Mononuclear cell (primary cell): ENCODE data around the gene KRT79. TPM values are rescaled to one million over a fixed set of nuclear protein-coding genes. Genes with fewer than 3 reads are reported as not detected.

Experiments used
- H3K27me3 ChIP-seq: 2 replicates; pipeline ENCODE4 v1.6.0; 2011; ENCODE audit warnings: low read length, control low read depth; ENCODE audit not compliant: insufficient read depth
- H3K4me1 ChIP-seq: 2 replicates; pipeline ENCODE4 v1.5.1; 2011; ENCODE audit warnings: mild to moderate bottlenecking, low read length, control low read depth; ENCODE audit not compliant: insufficient read depth
- H3K4me3 ChIP-seq: 2 replicates; pipeline ENCODE4 v1.5.1; 2011; ENCODE audit warnings: mild to moderate bottlenecking, low read length, moderate library complexity
- H3K9me3 ChIP-seq: 2 replicates; pipeline ENCODE4 v1.5.1; 2011; ENCODE audit warnings: low read depth, mild to moderate bottlenecking, control low read depth, low read length
- total RNA-seq: library from RNA; depleted of rRNA; stranded (reverse); fragments of >200 nt; gene quantifications from one replicate; pipeline ENCODE4 v1.2.3, GENCODE V29; 2012

Gene KRT79
- total RNA-seq, 1 donor: not detected

DNA sequence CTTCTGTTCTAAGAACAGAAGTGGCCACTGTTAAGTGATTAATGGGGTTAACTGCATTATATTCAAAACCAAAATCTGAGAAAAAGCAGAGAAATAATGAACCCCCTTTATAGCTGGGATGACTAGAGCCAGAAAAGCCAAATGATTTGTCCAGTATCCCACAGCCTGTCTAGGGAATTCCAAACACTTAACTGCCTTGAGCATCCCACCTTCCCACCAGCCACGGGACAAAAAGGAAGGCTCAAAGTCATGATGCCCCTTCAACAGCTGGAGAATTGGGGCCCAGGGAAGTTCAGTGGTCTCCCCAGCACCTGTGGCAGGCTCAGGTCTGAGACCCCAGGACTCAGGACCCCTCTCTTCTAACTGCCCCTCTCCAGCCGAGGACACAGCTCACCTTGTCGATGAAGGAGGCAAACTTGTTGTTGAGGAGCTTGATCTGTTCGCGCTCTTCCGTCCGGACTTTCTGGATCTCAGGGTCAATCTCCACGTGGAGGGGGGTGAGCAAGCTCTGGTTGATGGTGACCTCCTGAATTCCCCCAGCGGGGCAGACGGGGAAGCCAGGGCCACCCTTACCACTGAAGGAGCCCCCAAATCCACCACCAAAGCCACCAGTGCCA lies 20.8 kb downstream of the KRT79 start:
- Histone ChIP-seq H3K27me3 (no peaks in the 10 kb centered on the region), H3K9me3 (no peaks in the 10 kb centered on the region), H3K4me3 (no peak overlapping the region), H3K4me1 (no peaks in the 10 kb centered on the region)

DNA sequence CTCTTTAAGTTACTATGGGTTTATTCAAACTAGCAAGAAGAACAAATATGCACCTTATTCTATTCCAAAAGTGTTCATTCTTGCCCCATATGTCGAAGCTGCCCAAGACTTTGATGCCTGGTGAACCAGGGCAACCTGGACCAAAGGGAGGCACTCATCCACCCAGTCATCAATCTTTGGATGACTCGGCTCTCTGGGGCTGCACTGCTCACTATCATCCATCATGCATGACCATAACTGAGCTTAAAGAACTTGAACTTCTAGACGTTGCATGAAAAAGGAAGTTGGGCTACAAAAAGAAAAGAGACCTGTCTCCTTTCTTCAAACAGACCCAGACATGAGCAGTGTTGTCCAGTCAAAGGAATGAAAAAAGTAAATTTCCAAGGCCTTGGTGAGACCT lies 21.4 kb downstream of the KRT79 start:
- Histone ChIP-seq H3K27me3 (no peaks in the 10 kb centered on the region), H3K9me3 (no peaks in the 10 kb centered on the region), H3K4me1 (no peaks in the 10 kb centered on the region), H3K4me3 (no peak overlapping the region)

DNA sequence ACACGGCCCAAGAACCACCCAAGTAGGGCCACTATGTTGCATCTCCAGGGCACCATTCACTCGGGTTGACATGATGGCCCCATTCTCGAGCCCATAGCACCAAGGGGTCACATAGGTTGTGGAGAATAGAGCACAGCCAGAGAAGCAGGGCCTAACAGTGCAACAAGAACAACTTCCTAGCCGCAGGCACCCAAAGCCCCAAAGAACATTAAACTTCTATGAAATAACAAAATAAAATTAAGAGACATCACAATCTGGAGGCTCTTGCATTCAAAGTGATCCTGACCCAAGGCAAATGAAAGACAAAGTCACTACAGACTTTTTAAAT lies 22.1 kb downstream of the KRT79 start:
- Histone ChIP-seq H3K4me3 (no peak overlapping the region), H3K9me3 (no peaks in the 10 kb centered on the region)

DNA sequence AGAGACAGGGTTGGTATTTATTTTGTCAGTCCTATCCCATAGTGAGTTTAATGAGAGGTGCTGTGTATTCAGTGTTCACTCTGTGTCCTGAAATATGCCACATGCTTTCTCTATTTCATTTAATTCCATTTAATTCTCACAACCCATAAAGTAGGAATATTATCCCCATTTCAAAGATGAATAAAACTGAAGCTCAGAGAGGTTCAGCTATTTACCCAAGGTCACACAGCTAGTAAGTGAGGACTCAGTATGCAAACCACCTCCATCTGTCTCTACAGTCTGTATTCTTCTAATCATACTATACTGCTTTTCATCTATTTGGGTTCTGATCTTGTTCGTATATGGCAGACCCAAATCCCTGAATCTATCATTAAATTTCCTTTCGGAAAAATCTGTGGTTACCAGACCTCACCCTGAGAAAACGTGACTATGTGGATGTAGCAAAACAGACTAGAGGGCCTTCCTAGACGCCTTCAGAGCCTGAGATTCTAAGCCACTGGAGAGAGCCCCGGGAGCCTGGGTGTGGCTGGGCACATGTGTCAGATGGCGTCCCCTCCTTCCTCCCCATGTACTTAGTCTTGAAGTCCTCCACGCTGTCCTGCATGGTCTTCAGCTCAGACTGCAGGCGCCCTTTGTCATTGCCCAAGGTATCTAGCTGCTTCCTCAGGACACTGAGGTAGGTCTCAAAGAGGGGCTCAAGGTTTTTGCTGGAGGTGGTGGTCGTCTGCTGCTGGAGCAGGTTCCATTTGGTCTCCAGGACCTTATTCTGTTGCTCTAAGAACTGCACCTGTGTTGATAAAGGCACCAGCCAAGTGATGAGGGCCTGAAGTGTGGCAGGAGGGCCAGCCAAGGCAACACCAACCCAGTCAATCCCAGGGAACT lies 22.7 kb downstream of the KRT79 start:
- Histone ChIP-seq H3K4me1 (no peaks in the 10 kb centered on the region), H3K4me3 (no peak overlapping the region), H3K27me3 (no peaks in the 10 kb centered on the region), H3K9me3 (no peaks in the 10 kb centered on the region)

More for the DNA sequence above, 22.1 kb downstream of the KRT79 start:
- H3K4me1 ChIP-seq: no peaks in the 10 kb centered on the region
- no peaks in the 10 kb centered on the region for H3K27me3 ChIP-seq

DNA sequence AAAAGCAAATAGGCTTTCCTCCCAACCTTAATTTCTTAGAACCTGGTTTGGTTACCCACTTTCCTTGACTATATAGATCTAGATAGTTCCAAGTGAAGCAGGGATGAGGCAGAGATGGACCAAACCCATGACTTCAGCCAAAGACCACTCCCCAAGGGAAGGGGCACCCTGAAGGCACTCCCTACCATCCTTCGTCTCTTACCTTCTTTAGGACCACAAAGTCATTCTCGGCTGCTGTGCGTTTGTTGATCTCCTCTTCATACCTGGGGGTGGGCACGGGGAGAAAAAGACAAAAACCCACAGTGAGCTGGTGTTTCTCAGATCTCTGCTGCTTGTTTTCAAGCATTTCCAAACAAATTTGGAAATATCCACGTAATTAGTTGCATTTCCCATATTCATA lies 23.6 kb downstream of the KRT79 start:
- H3K4me3 ChIP-seq: no peak overlapping the region
- H3K27me3 ChIP-seq: no peaks in the 10 kb centered on the region
- H3K4me1 ChIP-seq: no peaks in the 10 kb centered on the region
- H3K9me3 ChIP-seq: no peaks in the 10 kb centered on the region

DNA sequence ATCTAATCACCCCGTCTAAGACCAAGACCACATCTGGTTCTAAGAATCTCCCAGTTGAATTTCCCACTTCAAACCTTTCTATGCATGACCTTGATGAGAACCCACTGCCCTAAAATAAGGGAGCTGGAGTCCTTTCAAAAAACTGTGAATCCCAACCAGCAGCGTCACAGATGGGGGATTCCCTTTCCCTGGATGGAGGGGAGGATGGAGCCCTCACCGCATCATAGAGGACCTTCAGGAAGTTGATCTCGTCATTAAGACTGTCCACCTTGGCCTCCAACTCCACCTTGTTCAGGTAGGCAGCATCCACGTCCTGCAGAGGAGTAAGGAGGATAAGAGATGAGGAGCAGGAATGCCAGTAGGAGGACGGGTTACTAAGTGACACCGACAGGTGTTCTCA lies 24.9 kb downstream of the KRT79 start:
- H3K4me1 ChIP-seq: no peaks in the 10 kb centered on the region
- no peaks in the 10 kb centered on the region for H3K9me3 ChIP-seq
- no peak overlapping the region for H3K4me3 ChIP-seq
- H3K27me3 ChIP-seq: no peaks in the 10 kb centered on the region

DNA sequence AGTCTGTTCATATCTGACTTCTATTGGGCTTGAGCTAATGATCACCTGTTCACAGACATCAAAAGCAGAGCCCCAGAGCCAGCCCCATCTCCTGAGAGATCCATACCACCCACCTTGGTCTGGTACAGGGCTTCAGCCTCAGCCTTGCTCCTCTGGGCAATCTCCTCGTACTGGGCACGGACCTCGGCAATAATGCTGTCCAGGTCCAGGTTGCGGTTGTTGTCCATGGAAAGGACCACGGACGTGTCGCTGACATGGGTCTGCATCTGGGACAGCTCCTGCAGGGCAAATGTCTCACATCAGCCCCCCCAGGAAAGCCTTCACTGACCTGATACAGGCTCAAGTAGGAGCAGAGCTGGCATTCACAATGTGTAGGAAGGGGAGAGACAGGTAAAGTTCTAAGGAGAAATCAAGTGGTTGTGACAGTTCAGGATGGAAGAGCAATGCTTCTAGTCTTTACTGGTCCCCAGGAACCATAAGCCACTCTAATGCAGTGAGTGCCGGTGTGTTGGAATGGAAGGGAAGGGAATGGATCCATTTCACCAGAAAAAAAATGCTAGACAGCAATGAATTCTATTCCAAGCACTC lies 25.4 kb downstream of the KRT79 start:
- Histone ChIP-seq H3K9me3 (no peaks in the 10 kb centered on the region), H3K27me3 (no peaks in the 10 kb centered on the region), H3K4me1 (no peaks in the 10 kb centered on the region), H3K4me3 (no peak overlapping the region)

DNA sequence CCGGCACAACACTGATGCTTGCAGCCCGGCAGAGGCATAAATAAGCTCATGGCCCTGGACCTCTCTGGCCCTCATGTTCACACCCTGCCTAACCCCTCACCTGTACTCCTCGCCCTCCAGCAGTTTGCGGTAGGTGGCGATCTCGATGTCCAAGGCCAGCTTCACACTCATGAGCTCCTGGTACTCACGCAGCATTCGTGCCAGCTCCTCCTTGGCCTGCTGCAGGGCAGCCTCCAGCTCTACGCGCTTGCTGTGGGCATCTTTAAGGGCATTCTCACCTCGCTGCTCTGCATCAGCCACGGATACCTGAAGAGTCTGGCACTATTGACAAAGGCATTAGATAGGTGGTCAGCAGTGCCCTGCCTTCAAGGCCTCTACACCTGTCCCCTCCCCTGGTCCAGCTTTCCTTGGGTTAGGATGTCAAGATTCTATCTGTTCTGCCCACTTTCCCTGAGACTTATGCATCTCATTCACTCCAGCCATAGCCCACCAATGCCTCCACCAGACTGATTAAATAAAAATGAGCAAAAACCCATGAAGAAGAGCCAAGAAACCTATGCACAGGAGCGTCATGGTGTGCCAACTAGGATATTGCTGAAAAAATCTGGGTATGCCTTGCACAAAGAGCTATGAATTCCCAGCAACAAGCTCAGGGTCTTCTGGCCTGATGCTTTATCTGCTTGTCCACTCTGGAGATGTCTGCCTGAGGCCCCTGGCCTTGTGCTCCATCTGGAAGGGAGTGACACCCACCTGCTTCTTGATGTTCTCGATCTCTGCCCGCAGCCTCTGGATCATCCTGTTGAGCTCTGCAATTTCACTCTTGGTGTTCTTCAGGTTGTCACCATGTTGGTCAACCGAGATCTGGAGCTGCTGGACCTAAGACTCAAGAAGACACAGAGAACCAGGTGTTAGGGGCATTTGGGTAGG lies 26.3 kb downstream of the KRT79 start:
- Histone ChIP-seq H3K9me3 (no peaks in the 10 kb centered on the region), H3K4me1 (no peaks in the 10 kb centered on the region), H3K4me3 (no peak overlapping the region), H3K27me3 (no peaks in the 10 kb centered on the region)

DNA sequence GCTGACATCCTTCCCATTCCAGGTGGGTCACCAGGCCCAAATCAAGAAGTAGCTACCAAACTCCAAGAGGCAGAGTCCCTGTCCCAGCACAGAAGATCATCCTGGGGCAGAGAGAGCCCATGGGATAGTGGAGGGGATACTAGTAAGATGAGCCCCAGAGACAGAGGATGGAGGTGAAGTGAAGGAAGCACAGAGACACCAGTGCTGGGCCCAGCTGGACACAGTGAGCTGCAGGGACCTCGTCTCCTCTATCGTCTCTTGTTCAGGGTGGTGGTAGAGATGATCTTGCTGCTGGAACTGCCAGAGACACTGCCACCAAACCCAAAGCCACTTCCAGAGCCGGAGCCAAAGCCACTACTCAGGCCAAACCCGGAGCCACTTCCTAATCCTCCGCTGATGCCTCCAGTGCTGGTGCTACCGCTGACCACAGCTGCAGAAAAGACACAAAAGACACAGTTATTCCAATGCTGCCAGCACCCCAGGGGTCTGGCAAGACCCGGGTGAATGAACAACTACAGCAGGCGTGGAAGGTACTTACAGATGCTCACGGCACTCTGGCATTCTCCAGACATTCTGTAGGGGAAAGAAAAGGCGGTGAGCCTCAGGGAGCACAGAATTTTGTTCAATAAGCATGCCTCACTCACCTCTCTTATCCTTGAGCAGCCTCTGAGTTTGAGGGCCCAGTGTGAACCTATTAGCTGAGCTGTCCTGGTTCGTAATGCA lies 27.1 kb downstream of the KRT79 start:
- Histone ChIP-seq H3K4me1 (no peaks in the 10 kb centered on the region), H3K9me3 (no peaks in the 10 kb centered on the region), H3K4me3 (no peak overlapping the region), H3K27me3 (no peaks in the 10 kb centered on the region)

DNA sequence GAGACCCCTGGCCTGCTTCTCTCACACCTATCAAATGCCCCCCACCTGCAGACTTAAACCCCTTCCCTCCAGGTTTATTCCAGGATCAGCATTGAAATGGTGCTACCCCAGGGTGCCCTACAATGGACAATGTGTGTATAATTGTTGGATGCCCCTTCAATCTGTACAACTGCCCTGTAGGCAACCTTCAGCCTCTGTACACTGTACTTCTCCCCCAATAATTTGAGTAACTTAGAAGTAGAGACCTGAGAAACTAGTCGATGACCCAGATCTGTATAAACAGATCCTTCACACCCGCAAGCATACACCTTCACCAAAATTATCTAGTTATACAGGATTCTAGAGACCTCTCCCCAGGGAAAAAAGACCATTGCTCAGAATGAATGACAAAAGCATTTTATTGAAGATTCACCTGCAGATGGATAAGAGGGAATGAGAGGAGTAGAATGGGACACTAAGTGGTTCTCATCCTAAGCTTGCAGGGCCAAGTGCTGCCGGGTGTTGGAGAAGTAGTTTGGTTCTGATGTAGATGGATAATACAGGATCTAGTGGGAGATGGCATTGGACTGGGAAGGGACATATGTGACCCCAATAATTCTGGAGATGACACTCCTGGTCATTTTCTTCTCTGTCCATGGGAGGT lies 27.8 kb downstream of the KRT79 start:
- Histone ChIP-seq H3K4me3 (no peak overlapping the region), H3K9me3 (no peaks in the 10 kb centered on the region), H3K27me3 (no peaks in the 10 kb centered on the region), H3K4me1 (no peaks in the 10 kb centered on the region)

DNA sequence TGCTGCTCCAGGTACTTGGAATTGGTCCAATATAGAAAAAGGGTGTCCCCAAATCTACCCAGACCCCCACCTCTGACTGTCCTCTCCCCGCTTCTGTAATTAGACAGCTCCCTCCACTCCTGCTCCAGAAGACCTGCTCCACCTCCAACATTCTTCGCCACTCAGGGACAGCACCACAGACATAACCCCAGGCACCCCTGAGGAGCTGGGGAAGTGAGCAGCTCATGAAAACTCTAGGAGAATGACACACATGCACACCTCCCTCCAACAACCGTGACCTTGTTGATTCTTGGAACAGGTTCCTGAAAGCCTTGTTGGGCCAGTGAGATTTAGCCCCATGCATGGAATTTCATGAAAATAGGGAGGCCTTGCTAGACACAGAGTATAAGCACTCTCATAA lies 28.4 kb downstream of the KRT79 start:
- Histone ChIP-seq H3K4me3 (no peak overlapping the region), H3K9me3 (no peaks in the 10 kb centered on the region), H3K27me3 (no peaks in the 10 kb centered on the region), H3K4me1 (no peaks in the 10 kb centered on the region)

DNA sequence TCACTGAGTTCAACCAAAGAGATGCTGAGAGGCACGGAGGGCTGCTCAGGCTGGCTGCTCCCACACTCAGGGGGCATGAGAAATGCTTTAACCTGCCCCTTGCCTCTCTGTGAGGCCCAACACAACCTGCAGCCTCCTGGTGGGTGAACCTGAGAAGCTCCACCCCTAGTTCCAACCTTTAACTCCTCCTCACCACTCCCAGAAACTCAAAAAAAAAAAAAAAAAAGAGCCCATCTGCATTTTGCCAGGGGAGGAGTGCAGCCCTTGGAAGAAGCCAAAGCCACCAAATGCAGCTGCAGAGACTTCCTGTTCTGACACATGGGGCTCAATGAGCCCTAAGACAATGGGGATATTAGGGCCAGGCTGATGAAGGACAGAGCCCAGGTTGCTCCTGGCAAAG lies 29.1 kb downstream of the KRT79 start:
- no peaks in the 10 kb centered on the region for H3K4me1 ChIP-seq
- no peaks in the 10 kb centered on the region for H3K9me3 ChIP-seq
- H3K4me3 ChIP-seq: no peak overlapping the region
- H3K27me3 ChIP-seq: no peaks in the 10 kb centered on the region

DNA sequence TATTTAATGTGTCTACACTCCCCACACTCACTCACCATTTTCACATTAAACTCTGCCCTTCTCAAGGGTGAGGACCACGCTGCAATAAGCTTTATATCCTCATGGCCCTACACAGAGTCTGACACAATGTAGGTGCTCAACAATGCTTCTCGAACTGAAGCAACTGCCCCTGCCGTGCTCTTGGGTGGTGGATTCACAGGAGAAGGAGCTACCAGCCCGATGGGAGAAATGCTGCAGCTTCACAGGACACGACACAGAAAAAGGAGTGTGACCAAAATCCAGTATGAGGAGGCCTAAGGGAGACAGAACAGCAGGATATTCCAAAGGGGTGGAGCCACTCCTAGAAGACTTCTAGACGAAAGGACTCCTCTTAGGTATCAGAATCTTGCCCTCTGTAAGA lies 31.7 kb downstream of the KRT79 start:
- Histone ChIP-seq H3K27me3 (no peaks in the 10 kb centered on the region), H3K4me3 (no peak overlapping the region), H3K4me1 (no peaks in the 10 kb centered on the region), H3K9me3 (no peaks in the 10 kb centered on the region)

DNA sequence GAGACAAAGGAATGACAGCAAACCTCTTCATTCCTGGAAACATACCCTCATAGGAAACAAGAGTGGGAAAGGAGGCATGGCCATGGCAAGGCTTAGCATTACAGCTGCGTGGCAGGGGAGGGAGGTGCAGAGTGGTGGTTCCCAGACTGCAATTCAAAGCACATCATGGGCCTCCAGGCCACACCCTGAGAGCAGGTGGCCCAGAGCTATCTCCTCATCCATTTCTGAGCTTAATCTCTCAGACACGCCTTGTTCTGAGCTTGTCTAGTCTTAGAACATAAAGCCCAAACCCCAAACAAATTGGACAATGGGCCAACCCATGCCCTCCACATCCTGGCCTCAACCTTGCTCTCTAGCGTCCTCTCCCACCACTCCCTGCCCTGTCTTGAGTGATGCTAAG lies 32.3 kb downstream of the KRT79 start:
- H3K27me3 ChIP-seq: no peaks in the 10 kb centered on the region
- no peaks in the 10 kb centered on the region for H3K9me3 ChIP-seq
- no peaks in the 10 kb centered on the region for H3K4me1 ChIP-seq
- H3K4me3 ChIP-seq: no peak overlapping the region
